Heart right ventricle (tissue), 16 donors: ENCODE results near the gene ABHD17C. TPM values are rescaled to one million over a fixed set of nuclear protein-coding genes. Genes with fewer than 3 reads are reported as not detected.

Experiments used
- ATAC-seq, 8 donors: fragments of 200-7000 bp; cut with Tn5 transposase; one replicate each; pipeline ENCODE4 v1.9.1; 2020; ENCODE audit warnings: mild to moderate bottlenecking in 8 of 8, moderate library complexity in 8 of 8, moderate number of reproducible peaks in 1 of 8
- DNase-seq, 2 donors: peaks; one replicate each; pipeline ENCODE4 v3.0.0-alpha.2; 2020
- H3K27ac ChIP-seq, 10 donors: fragments of 200-600 bp; sonication (generic) in 2 of 10; one replicate each; pipeline versions ENCODE4 v1.5.0 to v1.8.0; 2020 to 2022; ENCODE audit warnings: mild to moderate bottlenecking in 3 of 10
- H3K27me3 ChIP-seq, 7 donors: fragments of 200-600 bp; one replicate each; pipeline ENCODE4 v1.8.0; 2021 to 2022; ENCODE audit warnings: mild to moderate bottlenecking in 2 of 7
- H3K36me3 ChIP-seq, 9 donors: fragments of 200-600 bp; sonication (generic) in 1 of 9; one replicate each; pipeline versions ENCODE4 v1.5.0 to v1.8.0; 2020 to 2022; ENCODE audit warnings: mild to moderate bottlenecking in 2 of 9
- H3K4me1 ChIP-seq, 9 donors: fragments of 200-600 bp; sonication (generic) in 1 of 9; one replicate each; pipeline versions ENCODE4 v1.5.0 to v1.8.0; 2020 to 2022; ENCODE audit warnings: mild to moderate bottlenecking in 4 of 9
- H3K4me3 ChIP-seq, 10 donors: fragments of 200-600 bp; sonication (generic) in 2 of 10; one replicate each; pipeline versions ENCODE4 v1.5.0 to v1.8.0; 2020 to 2022; ENCODE audit warnings: mild to moderate bottlenecking in 7 of 10, moderate library complexity in 2 of 10
- H3K9me3 ChIP-seq, 11 donors: fragments of 200-600 bp in 10 of 11; sonication (generic) in 2 of 11; one replicate each; pipeline versions ENCODE4 v1.5.0 to v1.8.0; 2013 to 2022; ENCODE audit warnings: mild to moderate bottlenecking in 2 of 11, control low read depth in 1 of 11, moderate library complexity in 1 of 11
- CTCF ChIP-seq, 9 donors: fragments of 200-600 bp; sonication (generic) in 2 of 9; IDR thresholded peaks; one replicate each; pipeline versions ENCODE4 v1.5.0 to v1.8.0; 2021 to 2022; ENCODE audit warnings: antibody characterized with exemption in 9 of 9, mild to moderate bottlenecking in 5 of 9, moderate library complexity in 1 of 9
- WGBS, 2 donors: extraction: QIAGEN DNeasy Blood & Tissue Kit; methylation state at CpG; one replicate each; pipeline ENCODE4 v1.1.7; 2013; ENCODE audit warnings: inconsistent platforms in 1 of 2; 5-methylcytosine and 5-hydroxymethylcytosine counted together
- intact Hi-C, 10 donors: fragments of 100-400 bp; cut with DNase I; formaldehyde crosslinking; loops; one replicate each; pipeline versions ENCODE4 v1.11.1 to v1.14.2; 2022
- polyA plus RNA-seq, 2 donors: library from polyadenylated mRNA; stranded (reverse); fragments of 200-250 nt; gene quantifications; one replicate each; pipeline ENCODE4 v1.2.3, GENCODE V29; 2013
- total RNA-seq, 10 donors: library from RNA; stranded (reverse); fragmentation: NEBNext Ultra II Directional in 3 of 10; extraction: Animal tissue kit (Norgen Biotek cat#: 25700) in 3 of 10; gene quantifications; one replicate each; pipeline versions ENCODE4 v1.2.1 to v1.2.4, GENCODE V29; 2021 to 2023
- donor health status: Arrhythmogenic right ventricular cardiomyopathy.
- donor health status: ischemic (EF 13 %, LVEDD 7.1; RV severe dilation, severe dysfunction).
- donor health status: healthy with polysubstance abuse.
- donor health status: DM: no; HTN: yes; CAD: no.
- donor health status: DM: no; HTN: no; CAD: no.
- donor health status: ischemic (EF 25% LVEDD 6.9; RV normal size, moderate dysfunction).
- donor health status: ischemic (EF 25% LVEDD 5.7; RV mildly dilated, moderate dysfunction).
- donor health status: healthy.
- donor health status: DM: yes; HTN: yes; CAD: no.
- donor health status: Ischemic cardiomyopathy.
- donor health status: ischemic (EF 35%, LVEDD 5.7; RV mildly dilated, moderate dysfunction).
- donor health status: nonischemic (EF 11% LVEDD 7.7; RV severe dilation, severe dysfunction).
- donor health status: DM: yes; HTN: yes; CAD: no.
- donor health status: PGD.
- donor health status: ischemic (EF 29% LVEDD 5.4; RV normal size, mild dysfunction).
- donor health status: nonischemic (EF 23%, LVEDD 6.1; RV moderate dilation, normal function).

Gene ABHD17C
- total and polyA plus RNA-seq, 12 donors = 2.3 to 8.5 (median 4.2) TPM

- Histone ChIP-seq H3K4me3 (peak overlapping the region; percentile 63 to 93 (median 78)), H3K27ac (peak overlapping the region; percentile 57 to 91 (median 84)), H3K9me3 (no peaks in the 10 kb centered on the region), H3K4me1 (peaks cover 0 to 28% (median 20%) of the 10 kb centered on the region in 9 donors), H3K36me3 (no peaks in the 10 kb centered on the region), H3K27me3 (no peaks in the 10 kb centered on the region)
- intact Hi-C loops = loop anchor here in 1 of 10 donors (2.0 to 10.0 kb wide), 2 partner anchors 82 to 280 kb away; no protein-coding TSS in a partner anchor
- peak; percentile 17 to 61 (median 40) for ATAC-seq
- TF ChIP-seq CTCF (IDR thresholded peaks at IDR 0.05) = no peak
- DNase-seq = peak; percentile 9 to 38
- WGBS, 2 donors = 0% methylated on average over 11 to 44 of the region's 47 CpGs
Measured at GRCh38 chr15:80694611-80695098, 455 bp upstream of the ABHD17C start.

- peaks cover 0 to 28% (median 20%) of the 10 kb centered on the region in 9 donors for H3K4me1 ChIP-seq
- intact Hi-C loops = loop anchor here in 1 of 10 donors (2.0 to 10.0 kb wide), 2 partner anchors 81 to 279 kb away; no protein-coding TSS in a partner anchor
- ATAC-seq (peak in 6 of 8 donors; percentile 8 to 58 (median 38)), DNase-seq (peak; percentile 6 to 16)
- peak overlapping the region; percentile 46 to 86 (median 66) for H3K4me3 ChIP-seq
- H3K27me3 ChIP-seq = no peaks in the 10 kb centered on the region
- no peaks in the 10 kb centered on the region for H3K36me3 ChIP-seq
- 3 to 4% methylated on average over 41 to 43 of the region's 43 CpGs for WGBS, 2 donors
- no peaks in the 10 kb centered on the region for H3K9me3 ChIP-seq
- H3K27ac ChIP-seq = peak overlapping the region in 8 of 10 donors; percentile 18 to 76 (median 55)
- peak in 5 of 9 donors; percentile 8 to 33 (median 25) for TF ChIP-seq CTCF (IDR thresholded peaks at IDR 0.05)
Measured at GRCh38 chr15:80695911-80696661, 976 bp downstream of the ABHD17C start.

- intact Hi-C loops = loop anchor here in 1 of 10 donors (10.0 kb wide), 1 partner anchor 278 kb away; no protein-coding TSS in a partner anchor
- Histone ChIP-seq H3K9me3 (no peaks in the 10 kb centered on the region), H3K4me1 (peaks cover 0 to 28% (median 21%) of the 10 kb centered on the region in 9 donors), H3K27me3 (no peaks in the 10 kb centered on the region), H3K27ac (no peak overlapping the region), H3K4me3 (peak overlapping the region in 2 of 10 donors; percentile 68 to 86), H3K36me3 (no peaks in the 10 kb centered on the region)
- ATAC-seq (no peak), DNase-seq (no peak)
- WGBS, 2 donors = 87 to 89% methylated on average over 6 of the region's 6 CpGs
- TF ChIP-seq CTCF (IDR thresholded peaks at IDR 0.05) = no peak
Measured at GRCh38 chr15:80697075-80697685, 2.1 kb downstream of the ABHD17C start.

DNA sequence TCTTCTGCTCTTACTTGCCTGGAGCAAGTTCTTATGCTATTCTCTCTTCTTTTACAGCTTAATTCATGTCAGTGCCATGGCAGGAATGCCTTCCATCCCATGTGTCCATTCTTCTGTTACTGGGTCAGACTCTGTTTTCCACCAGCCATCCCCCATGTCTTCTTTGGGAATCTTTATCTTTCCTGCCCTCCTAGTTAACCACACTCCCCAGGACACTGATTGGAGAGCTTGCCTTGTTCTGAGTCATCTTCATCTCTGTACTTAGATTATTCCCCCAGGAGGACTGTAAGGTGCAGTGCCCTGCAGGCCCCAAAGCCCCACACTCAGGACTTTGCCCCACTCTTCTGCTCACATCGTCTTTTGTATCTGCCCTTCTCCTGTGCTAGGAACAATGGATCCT, 3.6 kb downstream of the ABHD17C start:
- Histone ChIP-seq H3K9me3 (no peaks in the 10 kb centered on the region), H3K4me1 (peaks cover 0 to 27% (median 21%) of the 10 kb centered on the region in 9 donors), H3K27me3 (no peaks in the 10 kb centered on the region), H3K4me3 (no peak overlapping the region), H3K36me3 (no peaks in the 10 kb centered on the region), H3K27ac (no peak overlapping the region)
- ATAC-seq (no peak), DNase-seq (no peak)
- no peak for TF ChIP-seq CTCF (IDR thresholded peaks at IDR 0.05)
- WGBS, 2 donors = 90 to 100% methylated on average over 1 of the region's 1 CpG
- intact Hi-C loops = loop anchor here in 1 of 10 donors (10.0 kb wide), 1 partner anchor 276 kb away; no protein-coding TSS in a partner anchor
